ENCODE data around the gene EXPH5.

- TF ChIP-seq EZH2 (IDR thresholded peaks at IDR 0.05; ENCODE audit: borderline replicate concordance, low read depth, low read length, severe bottlenecking): no peak
- TF ChIP-seq CTCF (IDR thresholded peaks at IDR 0.05; ENCODE audit: borderline replicate concordance, extremely low read depth, low read length, poor library complexity, severe bottlenecking): no peak
Measured at GRCh38 chr11:108618529-108618928, 25.0 kb upstream of the EXPH5 start.
